GM23248 (cell line): ENCODE measurements around the gene DUSP11. TPM values are rescaled to one million over a fixed set of nuclear protein-coding genes. Genes with fewer than 3 reads are reported as not detected.

Experiments
- DNase-seq: peaks from one replicate; pipeline ENCODE4 v3.0.0-alpha.2; 2015
- H2AFZ ChIP-seq: fragments of 200-600 bp; sonication (generic); 2 replicates; pipeline ENCODE4 v1.6.1; 2016; ENCODE audit warnings: antibody characterized with exemption
- H3F3A ChIP-seq: fragments of 200-600 bp; sonication (generic); 2 replicates; pipeline ENCODE4 v1.6.1; 2016; ENCODE audit warnings: mild to moderate bottlenecking, antibody characterized with exemption, mixed run types; ENCODE audit not compliant: insufficient read depth
- H3K27ac ChIP-seq: fragments of 200-600 bp; sonication (generic); 2 replicates; pipeline ENCODE4 v1.5.1; 2016; ENCODE audit warnings: mild to moderate bottlenecking
- H3K27me3 ChIP-seq: fragments of 200-600 bp; sonication (generic); replicated peaks from 2 replicates; pipeline ENCODE4 v1.6.1; 2016; ENCODE audit warnings: mild to moderate bottlenecking; ENCODE audit not compliant: insufficient read depth
- H3K36me3 ChIP-seq: fragments of 200-600 bp; sonication (generic); 2 replicates; pipeline ENCODE4 v1.6.1; 2016; ENCODE audit warnings: low read depth, mild to moderate bottlenecking
- H3K4me1 ChIP-seq: fragments of 200-600 bp; sonication (generic); 2 replicates; pipeline ENCODE4 v1.6.1; 2016; ENCODE audit warnings: mild to moderate bottlenecking; ENCODE audit not compliant: insufficient read depth
- H3K4me2 ChIP-seq: fragments of 200-600 bp; sonication (generic); one replicate; pipeline ENCODE4 v1.6.1; 2016; ENCODE audit warnings: mild to moderate bottlenecking; ENCODE audit not compliant: unreplicated experiment
- H3K4me3 ChIP-seq: fragments of 200-600 bp; sonication (generic); 2 replicates; pipeline ENCODE4 v1.5.1; 2016; ENCODE audit warnings: mild to moderate bottlenecking
- H3K79me2 ChIP-seq: fragments of 200-600 bp; sonication (generic); 2 replicates; pipeline ENCODE4 v1.6.1; 2016; ENCODE audit warnings: mild to moderate bottlenecking; ENCODE audit not compliant: insufficient read depth
- H3K9ac ChIP-seq: fragments of 200-600 bp; sonication (generic); 2 replicates; pipeline ENCODE4 v1.6.1; 2016; ENCODE audit warnings: mild to moderate bottlenecking
- H3K9me2 ChIP-seq: fragments of 200-600 bp; sonication (generic); 2 replicates; pipeline ENCODE4 v1.6.1; 2016; ENCODE audit warnings: mixed run types, mild to moderate bottlenecking, moderate library complexity; ENCODE audit not compliant: insufficient read depth
- H3K9me3 ChIP-seq: fragments of 200-600 bp; sonication (generic); one replicate; pipeline ENCODE4 v1.6.1; 2017; ENCODE audit warnings: low read depth
- H4K20me1 ChIP-seq: fragments of 200-600 bp; sonication (generic); 2 replicates; pipeline ENCODE4 v1.6.0; 2016; ENCODE audit not compliant: insufficient read depth
- EZH2 ChIP-seq: fragments of 200-600 bp; sonication (generic); IDR thresholded peaks from 2 replicates; pipeline ENCODE4 v1.6.1; 2018; ENCODE audit warnings: antibody characterized with exemption, mild to moderate bottlenecking; ENCODE audit not compliant: insufficient read depth, poor library complexity, severe bottlenecking
- EZH2phosphoT487 ChIP-seq: fragments of 200-600 bp; sonication (generic); IDR thresholded peaks from 2 replicates; pipeline ENCODE4 v1.6.1; 2018; ENCODE audit warnings: antibody characterized with exemption, moderate library complexity, mild to moderate bottlenecking, low read depth; ENCODE audit not compliant: insufficient read depth
- WGBS, 2 experiments: methylation state at CpG; one replicate each; pipeline ENCODE4 v1.1.6; 2015 to 2017; ENCODE audit warnings: low lambda C conversion rate in 2 of 2, low coverage in 1 of 2; ENCODE audit errors: missing lambda C conversion rate in 2 of 2; 5-methylcytosine and 5-hydroxymethylcytosine counted together
- in situ Hi-C: fragments of 300-500 bp; cut with MboI; formaldehyde crosslinking; loops from 2 replicates; pipeline ENCODE4 v1.15.0; 2020
- polyA plus RNA-seq: library from polyadenylated mRNA; unstranded; fragments of >200 nt; fragmentation: Nextera tagmentation; extraction: Ambion mirVana; gene quantifications from 2 replicates; pipeline ENCODE4 v1.2.1, GENCODE V29; 2016
- total RNA-seq: library from RNA; depleted of rRNA; stranded (reverse); fragments of >200 nt; shearing (Covaris generic); gene quantifications from 2 replicates; pipeline ENCODE4 v1.2.3, GENCODE V29; 2014; rRNA removed

DUSP11 gene
- total RNA-seq (37.3 and 58.3 TPM in 2 replicates), polyA plus RNA-seq (56.0 and 60.2 TPM in 2 replicates)

DNA sequence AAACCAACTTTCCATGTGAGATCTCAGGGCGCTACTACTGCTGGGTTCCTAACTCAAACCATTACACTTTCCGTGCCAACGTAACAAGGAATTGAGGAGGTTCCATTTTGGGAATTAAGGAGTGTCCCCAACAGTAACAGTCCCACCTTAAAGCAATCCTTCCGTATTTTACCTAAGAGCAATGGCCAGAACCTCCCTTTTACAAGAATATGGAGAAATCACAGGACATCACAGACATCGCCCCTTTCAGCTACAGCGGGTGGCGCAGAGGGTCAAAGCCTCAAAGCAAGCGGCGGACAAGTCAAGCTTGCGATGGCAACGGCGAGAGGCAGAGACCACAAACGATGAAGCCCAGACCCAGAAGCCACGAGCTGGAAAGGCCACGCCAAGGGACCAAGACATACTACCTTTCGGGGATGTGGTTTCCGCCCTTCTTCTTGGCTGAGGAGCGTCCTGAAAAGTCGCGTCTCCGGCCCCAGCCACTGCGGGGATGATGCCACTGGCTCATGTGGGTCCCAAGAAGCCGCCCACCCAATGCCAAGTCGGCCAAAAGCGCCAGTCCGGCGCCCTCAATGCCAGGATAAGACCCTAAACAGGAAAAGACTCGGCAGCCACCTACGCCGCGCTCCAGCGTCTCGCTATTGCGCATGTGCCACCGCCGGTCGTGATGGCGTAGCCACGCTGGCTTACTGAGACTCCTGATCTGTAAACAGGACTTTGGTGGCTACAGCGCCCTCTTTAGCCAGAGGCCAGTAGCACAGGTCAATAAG is at the start of gene DUSP11:
TSS of gene DUSP11 (minus strand) at position 637 of the 770 bp plus-strand sequence. CDS start at position 508, 129 bp downstream.
- in situ Hi-C loops, result no loop called here
- 0 to 1% methylated on average over 32 to 39 of the region's 40 CpGs for WGBS, 2 experiments
- H3K4me1 ChIP-seq, result peaks cover 25% of the 10 kb centered on the region
- peak within 1 kb of the TSS; percentile 96 for H2AFZ ChIP-seq
- peaks cover 22% of the 10 kb centered on the region for H3K36me3 ChIP-seq
- H3F3A ChIP-seq, result peaks cover 6% of the 10 kb centered on the region; the same call in 1 of the 2 replicates
- peak within 1 kb of the TSS; percentile 100 for H3K9ac ChIP-seq
- H4K20me1 ChIP-seq, result 0 out of 2 replicates have a peak, but pooled peaks cover 3% of the 10 kb centered on the region
- H3K9me3 ChIP-seq, result no peaks in the 10 kb centered on the region
- peaks cover 53% of the 10 kb centered on the region for H3K79me2 ChIP-seq
- DNase-seq, result peak; percentile 96
- no peaks in the 10 kb centered on the region for H3K27me3 ChIP-seq
- peak within 1 kb of the TSS; percentile 96 for H3K4me3 ChIP-seq
- TF ChIP-seq EZH2 (no peak), EZH2phosphoT487 (no peak)
- peak within 1 kb of the TSS; percentile 95 for H3K27ac ChIP-seq
- H3K4me2 ChIP-seq, result peak within 1 kb of the TSS; percentile 84
- no peaks in the 10 kb centered on the region for H3K9me2 ChIP-seq

DNA sequence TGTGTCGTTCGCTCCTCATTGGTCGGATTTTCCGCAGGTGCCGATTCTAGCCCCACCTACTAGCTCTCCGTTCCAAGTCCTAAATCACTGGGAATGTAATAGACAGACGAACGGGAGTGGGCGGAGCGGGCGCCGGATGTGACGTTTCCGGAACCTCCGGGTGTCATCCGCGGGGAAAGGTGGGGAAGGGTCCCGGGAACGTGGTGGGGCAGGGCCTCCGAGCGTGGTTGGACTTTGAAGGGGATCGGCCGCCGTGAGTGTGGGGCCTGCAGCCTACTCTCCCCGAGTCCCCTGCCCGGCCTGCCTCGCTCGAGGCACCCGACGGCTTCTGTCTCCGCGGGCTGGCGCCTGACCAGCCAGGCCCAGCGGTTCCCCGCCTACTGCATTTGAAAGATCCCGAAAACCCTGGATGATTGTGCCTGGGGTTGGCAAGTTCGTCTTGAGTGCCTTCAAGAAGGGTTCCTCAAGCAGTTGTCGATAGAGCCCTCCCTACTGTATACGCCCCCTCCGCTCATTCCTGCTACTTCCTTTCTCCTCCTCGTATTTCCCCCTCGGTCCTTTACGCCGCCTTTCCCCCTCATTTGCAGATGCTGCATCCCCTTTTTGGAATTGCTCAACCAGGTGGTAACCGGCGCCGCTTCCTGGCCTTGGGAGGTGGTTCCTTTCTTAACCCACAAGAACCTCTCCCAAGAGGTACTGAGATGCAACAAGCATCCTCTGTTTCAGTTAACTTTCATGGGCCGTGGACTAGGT is 49.1 kb upstream of the DUSP11 start, which contains the start of gene STAMBP:
TSS of gene STAMBP (plus strand) at position 144 of the 753 bp plus-strand sequence. CDS start 1,896 bp downstream, outside the sequence.
- Histone ChIP-seq H3K36me3 (0 out of 2 replicates have a peak, but pooled peaks cover 5% of the 10 kb centered on the region), H3K27me3 (no peaks in the 10 kb centered on the region), H3K79me2 (no peaks in the 10 kb centered on the region), H3K9ac (peak within 1 kb of the TSS; percentile 76), H3K9me2 (no peaks in the 10 kb centered on the region), H3K4me2 (peak within 1 kb of the TSS; percentile 74), H4K20me1 (no peaks in the 10 kb centered on the region), H3K27ac (peak within 1 kb of the TSS; percentile 36), H3K9me3 (no peaks in the 10 kb centered on the region), H2AFZ (peak within 1 kb of the TSS; percentile 86), H3K4me1 (peaks cover 32% of the 10 kb centered on the region), H3K4me3 (peak within 1 kb of the TSS; percentile 73), H3F3A (peaks cover 37% of the 10 kb centered on the region)
- WGBS, 2 experiments, result 3% methylated on average over 45 to 48 of the region's 48 CpGs
- no peak for TF ChIP-seq EZH2phosphoT487
- no peak for TF ChIP-seq EZH2
- in situ Hi-C loops, result no loop called here
- peak; percentile 97 for DNase-seq

DNA sequence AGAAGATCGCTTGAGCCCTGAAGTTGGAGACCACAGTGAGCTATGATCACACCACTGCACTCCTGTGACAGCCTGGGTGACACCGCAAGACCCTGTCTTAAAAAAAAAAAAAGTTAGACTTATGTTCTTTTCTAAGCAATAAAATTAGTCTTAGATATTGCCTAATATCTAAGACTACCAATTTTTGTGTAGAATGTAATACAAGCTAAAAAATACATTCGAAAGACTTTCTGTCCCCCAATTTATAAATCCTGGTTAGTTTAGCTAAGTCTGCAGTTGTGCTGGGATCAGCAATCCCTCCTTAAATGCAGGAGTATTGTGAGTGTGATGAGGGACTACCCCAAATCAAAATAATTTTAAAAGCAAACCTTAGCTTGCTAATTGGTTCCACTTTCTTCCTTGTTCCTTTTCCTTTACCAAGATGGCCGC is 48.5 kb upstream of the DUSP11 start:
- 0 out of 2 replicates have a peak, but pooled peaks cover 1% of the 10 kb centered on the region for H3K36me3 ChIP-seq
- H3K4me1 ChIP-seq, result peaks cover 32% of the 10 kb centered on the region
- H4K20me1 ChIP-seq, result no peaks in the 10 kb centered on the region
- peak overlapping the region; percentile 74 for H3K4me2 ChIP-seq
- no peaks in the 10 kb centered on the region for H3K9me2 ChIP-seq
- no peak for DNase-seq
- no peaks in the 10 kb centered on the region for H3K9me3 ChIP-seq
- peak overlapping the region; percentile 76 for H3K9ac ChIP-seq
- 33 to 38% methylated on average over 4 of the region's 4 CpGs for WGBS, 2 experiments
- TF ChIP-seq EZH2 (no peak), EZH2phosphoT487 (no peak)
- no peaks in the 10 kb centered on the region for H3K79me2 ChIP-seq
- H3K27me3 ChIP-seq, result no peaks in the 10 kb centered on the region
- peaks cover 37% of the 10 kb centered on the region for H3F3A ChIP-seq
- in situ Hi-C loops, result no loop called here
- H3K27ac ChIP-seq, result no peak overlapping the region
- H3K4me3 ChIP-seq, result peak overlapping the region; percentile 73
- H2AFZ ChIP-seq, result peak overlapping the region; percentile 86

DNA sequence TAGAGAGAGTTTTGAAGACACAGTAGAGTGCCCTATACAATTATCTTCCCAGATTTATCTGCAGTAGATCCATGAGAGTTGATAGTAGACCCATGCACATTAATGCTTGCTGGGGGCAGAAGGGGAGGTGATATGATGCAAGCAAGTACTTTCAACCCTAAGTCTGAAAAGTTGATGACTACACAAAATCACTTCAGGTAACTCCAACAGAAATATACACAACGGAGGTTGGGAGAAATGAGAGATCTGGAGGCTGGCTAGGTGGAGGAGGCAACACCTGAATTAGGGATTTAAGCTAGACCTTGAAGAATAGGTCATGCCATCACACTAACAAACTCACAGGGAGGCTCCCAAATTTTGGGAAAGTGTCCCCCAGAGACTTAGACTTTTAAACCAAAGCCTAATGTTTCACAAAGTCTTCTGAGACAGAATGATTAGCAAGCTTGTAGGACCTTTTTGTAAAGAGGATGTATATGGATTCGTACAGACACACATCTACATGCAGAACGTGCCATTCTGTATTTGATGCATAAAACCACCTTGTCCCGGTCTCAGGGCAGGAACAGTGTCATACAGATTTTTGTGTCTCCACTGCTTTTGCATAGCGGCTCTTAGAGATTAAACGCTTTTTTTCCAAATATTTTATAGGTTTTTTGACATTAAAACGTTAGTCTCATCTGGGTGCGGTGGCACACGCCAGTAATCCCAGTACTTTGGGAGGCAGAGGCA is 47.9 kb upstream of the DUSP11 start:
- Histone ChIP-seq H3K4me3 (peak overlapping the region; percentile 73), H3K9me3 (no peaks in the 10 kb centered on the region), H3K27me3 (no peaks in the 10 kb centered on the region), H4K20me1 (no peaks in the 10 kb centered on the region), H3K4me2 (peak overlapping the region; percentile 74), H2AFZ (peak overlapping the region; percentile 86), H3K9me2 (no peaks in the 10 kb centered on the region), H3K9ac (peak overlapping the region; percentile 76; the same call in 1 of the 2 replicates), H3K36me3 (no peaks in the 10 kb centered on the region), H3K4me1 (peaks cover 32% of the 10 kb centered on the region), H3K79me2 (no peaks in the 10 kb centered on the region), H3K27ac (no peak overlapping the region), H3F3A (peaks cover 37% of the 10 kb centered on the region)
- WGBS, 2 experiments, result 63 to 70% methylated on average over 9 of the region's 9 CpGs
- TF ChIP-seq EZH2phosphoT487 (no peak), EZH2 (no peak)
- no peak for DNase-seq
- in situ Hi-C loops, result no loop called here
